Body of pancreas (tissue), 4 donors: ENCODE results near the gene GCM1.

Experiments
- POLR2A ChIP-seq, 3 donors: fragments of 450-650 bp; IDR thresholded peaks; one replicate each; pipeline ENCODE4 v1.6.1; 2016; ENCODE audit warnings: antibody characterized with exemption in 3 of 3, mild to moderate bottlenecking in 2 of 3
- TF ChIP-seq, protein P1 (sequence below), 7 experiments: fragments of 450-650 bp in 4 of 7; fragments of 200-600 bp in 3 of 7; sonication (generic) in 3 of 7; IDR thresholded peaks; one replicate each; pipeline ENCODE4 v1.5.1; 2016 to 2019; ENCODE audit warnings: antibody characterized with exemption in 7 of 7

DNA sequence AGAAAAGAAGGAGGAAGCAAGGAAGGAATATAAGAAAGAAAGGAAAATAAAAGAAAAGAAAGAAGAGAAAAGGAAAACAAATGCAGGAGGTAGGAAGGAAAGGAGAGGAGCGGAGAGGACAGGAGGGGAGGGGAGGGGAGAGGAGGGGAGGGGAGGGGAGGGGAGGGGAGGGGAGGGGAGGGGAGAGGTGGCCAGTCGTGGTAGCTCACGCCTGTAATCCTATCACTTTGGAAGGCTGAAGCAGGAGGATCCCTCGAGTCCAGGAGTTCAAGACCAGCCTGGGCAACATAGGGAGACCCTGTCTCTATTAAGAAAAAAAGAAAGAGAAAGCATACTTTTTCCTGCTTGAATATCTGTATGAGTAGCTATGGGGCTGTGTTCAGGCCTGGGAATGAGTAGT is 46.4 kb upstream of the GCM1 start:
- TF ChIP-seq, protein P1, sequence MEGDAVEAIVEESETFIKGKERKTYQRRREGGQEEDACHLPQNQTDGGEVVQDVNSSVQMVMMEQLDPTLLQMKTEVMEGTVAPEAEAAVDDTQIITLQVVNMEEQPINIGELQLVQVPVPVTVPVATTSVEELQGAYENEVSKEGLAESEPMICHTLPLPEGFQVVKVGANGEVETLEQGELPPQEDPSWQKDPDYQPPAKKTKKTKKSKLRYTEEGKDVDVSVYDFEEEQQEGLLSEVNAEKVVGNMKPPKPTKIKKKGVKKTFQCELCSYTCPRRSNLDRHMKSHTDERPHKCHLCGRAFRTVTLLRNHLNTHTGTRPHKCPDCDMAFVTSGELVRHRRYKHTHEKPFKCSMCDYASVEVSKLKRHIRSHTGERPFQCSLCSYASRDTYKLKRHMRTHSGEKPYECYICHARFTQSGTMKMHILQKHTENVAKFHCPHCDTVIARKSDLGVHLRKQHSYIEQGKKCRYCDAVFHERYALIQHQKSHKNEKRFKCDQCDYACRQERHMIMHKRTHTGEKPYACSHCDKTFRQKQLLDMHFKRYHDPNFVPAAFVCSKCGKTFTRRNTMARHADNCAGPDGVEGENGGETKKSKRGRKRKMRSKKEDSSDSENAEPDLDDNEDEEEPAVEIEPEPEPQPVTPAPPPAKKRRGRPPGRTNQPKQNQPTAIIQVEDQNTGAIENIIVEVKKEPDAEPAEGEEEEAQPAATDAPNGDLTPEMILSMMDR (IDR thresholded peaks at IDR 0.05), result no peak
- no peak for TF ChIP-seq POLR2A (IDR thresholded peaks at IDR 0.05)
